B cell (primary cell): ENCODE measurements around the gene CDKAL1. TPM values are rescaled to one million over a fixed set of nuclear protein-coding genes. Genes with fewer than 3 reads are reported as not detected.

Experiments used
- ATAC-seq: fragments of 200-7000 bp; cut with Tn5 transposase; one replicate; pipeline ENCODE4 v1.10.0; 2021; ENCODE audit warnings: low read depth, mild to moderate bottlenecking, moderate number of reproducible peaks, moderate library complexity
- CTCF ChIA-PET: fragments of 350-600 bp; sonication (Branson Sonifier 250); formaldehyde crosslinking; loops from one replicate; lab custom pipeline; 2021; ENCODE audit warnings: antibody characterized with exemption, inconsistent platforms; lab: Charles Lee
- POLR2A ChIA-PET: fragments of 350-600 bp; sonication (Branson Sonifier 250); formaldehyde crosslinking; loops from one replicate; lab custom pipeline; 2021; ENCODE audit warnings: antibody characterized with exemption; lab: Charles Lee
- DNase-seq: peaks from one replicate; pipeline ENCODE4 v3.0.0; 2013
- H2AFZ ChIP-seq: 2 replicates; pipeline ENCODE4 v1.6.1; 2012; ENCODE audit warnings: mild to moderate bottlenecking, low read depth, low read length; ENCODE audit not compliant: insufficient read depth, poor library complexity, severe bottlenecking
- H3K27ac ChIP-seq, 2 donors: 1 replicate in 1 of 2; 2 replicates in 1 of 2; pipeline ENCODE4 v1.5.1; 2012 to 2013; ENCODE audit warnings: low read length in 2 of 2, mild to moderate bottlenecking in 2 of 2, moderate library complexity in 1 of 2
- H3K27me3 ChIP-seq, 4 experiments: fragments of 200-600 bp in 1 of 4; sonication (generic) in 1 of 4; replicated peaks in 1 of 4; 1 replicate in 2 of 4; 2 replicates in 2 of 4; pipeline versions ENCODE4 v1.6.1 to v1.7.0; 2013 to 2016; ENCODE audit warnings: low read length in 3 of 4, mild to moderate bottlenecking in 2 of 4, mixed read lengths in 1 of 4, moderate library complexity in 1 of 4; ENCODE audit not compliant: insufficient read depth in 4 of 4, control insufficient read depth in 3 of 4; ENCODE audit errors: control extremely low read depth in 1 of 4
- H3K36me3 ChIP-seq, 2 experiments: replicated peaks in 1 of 2; 1 replicate in 1 of 2; 2 replicates in 1 of 2; pipeline versions ENCODE4 v1.6.1 to v1.7.1; 2013; ENCODE audit warnings: low read length in 1 of 2; ENCODE audit not compliant: insufficient read depth in 2 of 2, control insufficient read depth in 1 of 2; ENCODE audit errors: control extremely low read depth in 1 of 2, extremely low read depth in 1 of 2
- H3K4me1 ChIP-seq, 2 donors: fragments of 200-600 bp in 1 of 2; sonication (generic) in 1 of 2; 1 replicate in 1 of 2; 2 replicates in 1 of 2; pipeline versions ENCODE4 v1.5.1 to v1.6.1; 2013 to 2017; ENCODE audit warnings: low read length in 2 of 2; ENCODE audit not compliant: control insufficient read depth in 2 of 2, insufficient read depth in 2 of 2
- H3K4me2 ChIP-seq: replicated peaks from 2 replicates; pipeline ENCODE3; 2012; ENCODE audit warnings: mild to moderate bottlenecking, low read depth, low read length; ENCODE audit not compliant: poor library complexity, severe bottlenecking
- H3K4me3 ChIP-seq, 5 experiments: fragments of 200-600 bp in 1 of 5; sonication (generic) in 1 of 5; 1 replicate in 3 of 5; 2 replicates in 2 of 5; pipeline versions ENCODE4 v1.5.1 to v1.7.0; 2011 to 2016; ENCODE audit warnings: low read length in 4 of 5, mild to moderate bottlenecking in 4 of 5, low read depth in 2 of 5, control low read depth in 1 of 5, moderate library complexity in 1 of 5; ENCODE audit not compliant: insufficient read depth in 1 of 5; ENCODE audit errors: control extremely low read depth in 1 of 5, extremely low read depth in 1 of 5
- H3K79me2 ChIP-seq: fragments of 200-600 bp; sonication (generic); one replicate; pipeline ENCODE4 v1.6.0; 2016; ENCODE audit warnings: low read length; ENCODE audit not compliant: control insufficient read depth, insufficient read depth
- H3K9ac ChIP-seq: fragments of 200-600 bp; sonication (generic); 2 replicates; pipeline ENCODE4 v1.6.1; 2017; ENCODE audit warnings: mild to moderate bottlenecking, low read length, moderate library complexity
- H3K9me3 ChIP-seq, 3 donors: one replicate each; pipeline versions ENCODE4 v1.6.1 to v1.7.1; 2013; ENCODE audit warnings: low read length in 2 of 3; ENCODE audit not compliant: control insufficient read depth in 2 of 3, insufficient read depth in 1 of 3; ENCODE audit errors: control extremely low read depth in 1 of 3
- H4K20me1 ChIP-seq: 2 replicates; pipeline ENCODE4 v1.6.0; 2012; ENCODE audit warnings: mild to moderate bottlenecking, low read length; ENCODE audit not compliant: insufficient read depth, control insufficient read depth, poor library complexity, severe bottlenecking
- H3K27ac Mint-ChIP-seq: one replicate; pipeline ENCODE4 v1.8.0; 2021; ENCODE audit warnings: mixed read lengths
- H3K27me3 Mint-ChIP-seq: one replicate; pipeline ENCODE4 v1.8.0; 2021; ENCODE audit warnings: mixed read lengths
- H3K4me1 Mint-ChIP-seq: one replicate; pipeline ENCODE4 v1.8.0; 2021; ENCODE audit warnings: mixed read lengths
- H3K4me3 Mint-ChIP-seq: one replicate; pipeline ENCODE4 v1.8.0; 2021; ENCODE audit warnings: mixed read lengths
- H3K9me3 Mint-ChIP-seq: one replicate; pipeline ENCODE4 v1.8.0; 2022; ENCODE audit warnings: mixed read lengths; ENCODE audit not compliant: insufficient read depth
- EZH2 ChIP-seq: IDR thresholded peaks from 2 replicates; pipeline ENCODE4 v1.6.1; 2012; ENCODE audit warnings: borderline replicate concordance, low read depth, mild to moderate bottlenecking, moderate library complexity, low read length; ENCODE audit not compliant: insufficient read depth, poor library complexity, severe bottlenecking
- WGBS: methylation state at CpG from one replicate; pipeline ENCODE4 v1.1.5; 2013; ENCODE audit warnings: missing lambda C conversion rate; ENCODE audit not compliant: insufficient coverage; 5-methylcytosine and 5-hydroxymethylcytosine counted together
- intact Hi-C: fragments of 100-400 bp; cut with micrococcal nuclease; formaldehyde crosslinking; loops from one replicate; pipeline ENCODE4 v1.10.0; 2022
- polyA plus RNA-seq: library from polyadenylated mRNA; depleted of rRNA; stranded (reverse); fragments of >200 nt; gene quantifications from 2 replicates; pipeline ENCODE4 v1.2.3, GENCODE V29; 2012
- total RNA-seq, 2 donors: library from RNA; stranded (reverse); fragments of 120-200 nt in 1 of 2; gene quantifications; 1 replicate in 1 of 2; 2 replicates in 1 of 2; pipeline versions ENCODE4 v1.2.3 to v1.2.4, GENCODE V29; 2013 to 2022
- TF ChIP-seq, protein P1 (sequence below): fragments of 200-600 bp; IDR thresholded peaks from one replicate; pipeline ENCODE4 v1.8.0; 2022; ENCODE audit warnings: antibody characterized with exemption, mild to moderate bottlenecking

CDKAL1 gene
- total and polyA plus RNA-seq, 2 donors (not counting 1 experiment from before 2014, with no cell fraction given): 6.1 to 33.3 TPM

- Histone ChIP-seq H3K27ac (no peak overlapping the region), H3K4me1 (no peaks in the 10 kb centered on the region), H3K36me3 (no peaks in the 10 kb centered on the region), H3K9me3 (no peaks in the 10 kb centered on the region), H2AFZ (no peak overlapping the region), H3K4me3 (no peak overlapping the region), H3K4me2 (no peak overlapping the region), H3K9ac (no peak overlapping the region), H3K27me3 (no peaks in the 10 kb centered on the region), H4K20me1 (no peaks in the 10 kb centered on the region), H3K79me2 (no peaks in the 10 kb centered on the region)
- DNase-seq (no peak), ATAC-seq (no peak)
- H3K4me3 Mint-ChIP-seq: no peak overlapping the region
- H3K4me1 Mint-ChIP-seq: no peaks in the 10 kb centered on the region
- TF ChIP-seq EZH2: no peak
- TF ChIP-seq, protein P1, sequence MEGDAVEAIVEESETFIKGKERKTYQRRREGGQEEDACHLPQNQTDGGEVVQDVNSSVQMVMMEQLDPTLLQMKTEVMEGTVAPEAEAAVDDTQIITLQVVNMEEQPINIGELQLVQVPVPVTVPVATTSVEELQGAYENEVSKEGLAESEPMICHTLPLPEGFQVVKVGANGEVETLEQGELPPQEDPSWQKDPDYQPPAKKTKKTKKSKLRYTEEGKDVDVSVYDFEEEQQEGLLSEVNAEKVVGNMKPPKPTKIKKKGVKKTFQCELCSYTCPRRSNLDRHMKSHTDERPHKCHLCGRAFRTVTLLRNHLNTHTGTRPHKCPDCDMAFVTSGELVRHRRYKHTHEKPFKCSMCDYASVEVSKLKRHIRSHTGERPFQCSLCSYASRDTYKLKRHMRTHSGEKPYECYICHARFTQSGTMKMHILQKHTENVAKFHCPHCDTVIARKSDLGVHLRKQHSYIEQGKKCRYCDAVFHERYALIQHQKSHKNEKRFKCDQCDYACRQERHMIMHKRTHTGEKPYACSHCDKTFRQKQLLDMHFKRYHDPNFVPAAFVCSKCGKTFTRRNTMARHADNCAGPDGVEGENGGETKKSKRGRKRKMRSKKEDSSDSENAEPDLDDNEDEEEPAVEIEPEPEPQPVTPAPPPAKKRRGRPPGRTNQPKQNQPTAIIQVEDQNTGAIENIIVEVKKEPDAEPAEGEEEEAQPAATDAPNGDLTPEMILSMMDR: no peak
- H3K9me3 Mint-ChIP-seq: no peaks in the 10 kb centered on the region
- H3K27ac Mint-ChIP-seq: no peak overlapping the region
- intact Hi-C loops: no loop called here
- ChIA-PET POLR2A (no interaction called here), CTCF (no interaction called here)
- H3K27me3 Mint-ChIP-seq: no peaks in the 10 kb centered on the region
- WGBS: 87% methylated on average over 3 of the region's 4 CpGs
Measured at GRCh38 chr6:21278375-21278745, 744.1 kb downstream of the CDKAL1 start.

GRCh38 chr6:21279619-21280018 lies 745.4 kb downstream of the CDKAL1 start:
- CTCF ChIA-PET: no interaction called here
- H3K9me3 ChIP-seq: no peaks in the 10 kb centered on the region
- no peaks in the 10 kb centered on the region for H4K20me1 ChIP-seq
- H3K79me2 ChIP-seq: no peaks in the 10 kb centered on the region
- Mint-ChIP-seq H3K9me3 (no peaks in the 10 kb centered on the region), H3K27me3 (no peaks in the 10 kb centered on the region), H3K27ac (no peak overlapping the region), H3K4me3 (no peak overlapping the region), H3K4me1 (no peaks in the 10 kb centered on the region)
- H3K4me1 ChIP-seq: no peaks in the 10 kb centered on the region
- DNase-seq (no peak), ATAC-seq (no peak)
- 92% methylated on average over 3 of the region's 5 CpGs for WGBS
- POLR2A ChIA-PET: no interaction called here
- H3K4me2 ChIP-seq: no peak overlapping the region
- no peaks in the 10 kb centered on the region for H3K36me3 ChIP-seq
- H3K27ac ChIP-seq: no peak overlapping the region
- H3K9ac ChIP-seq: no peak overlapping the region
- no peak overlapping the region for H3K4me3 ChIP-seq
- TF ChIP-seq, protein P1: no peak
- TF ChIP-seq EZH2: no peak
- no peak overlapping the region for H2AFZ ChIP-seq
- H3K27me3 ChIP-seq: no peaks in the 10 kb centered on the region
- intact Hi-C loops: no loop called here
